ENCODE measurements around the gene USP37.

Gene USP37

GRCh38 chr2:218430721-218431120 is 137.4 kb downstream of the USP37 start:
- DNase-seq (ENCODE audit: low spot score) = no peak

GRCh38 chr2:218429911-218430692 is 138.0 kb downstream of the USP37 start:
- DNase-seq (ENCODE audit: low spot score) = no peak

- no peak for DNase-seq (ENCODE audit: low spot score)
These were observed 139.1 kb downstream of the USP37 start for GRCh38 chr2:218428846-218429558.

DNA sequence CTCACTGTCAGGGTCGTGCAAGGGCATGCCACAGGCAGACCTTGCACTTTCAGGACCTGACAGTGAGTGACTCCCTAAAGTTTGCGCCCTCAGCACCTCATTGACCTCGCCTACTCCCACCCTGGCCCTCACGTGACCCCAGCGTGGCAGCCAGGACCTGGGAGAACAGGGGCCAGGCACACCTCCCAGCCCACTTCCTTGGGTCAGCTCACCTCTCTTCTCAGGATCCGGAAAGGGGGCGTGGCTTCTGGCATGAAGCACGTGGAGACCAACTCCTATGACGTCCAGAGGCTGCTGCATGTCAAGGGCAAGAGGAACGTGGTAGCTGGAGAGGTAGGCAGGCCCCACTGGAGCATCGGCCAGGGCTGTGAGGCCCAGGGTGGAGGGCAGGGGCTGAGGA is 140.4 kb downstream of the USP37 start:
- no peak for DNase-seq (ENCODE audit: low spot score)

DNA sequence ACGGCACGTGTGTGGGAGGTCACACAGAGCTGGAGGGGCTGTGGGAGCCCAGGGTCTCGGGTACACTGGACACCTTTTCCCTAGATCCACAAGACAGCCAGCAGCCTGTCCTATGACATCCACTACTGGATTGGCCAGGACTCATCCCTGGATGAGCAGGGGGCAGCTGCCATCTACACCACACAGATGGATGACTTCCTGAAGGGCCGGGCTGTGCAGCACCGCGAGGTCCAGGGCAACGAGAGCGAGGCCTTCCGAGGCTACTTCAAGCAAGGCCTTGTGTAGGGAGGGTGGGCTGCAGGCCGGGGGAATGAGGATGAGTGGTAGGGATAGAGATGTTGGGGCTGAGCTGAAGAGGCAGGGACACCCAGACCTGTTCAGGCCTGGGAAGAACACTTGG is 142.6 kb downstream of the USP37 start:
- DNase-seq (ENCODE audit: low spot score) = no peak

DNA sequence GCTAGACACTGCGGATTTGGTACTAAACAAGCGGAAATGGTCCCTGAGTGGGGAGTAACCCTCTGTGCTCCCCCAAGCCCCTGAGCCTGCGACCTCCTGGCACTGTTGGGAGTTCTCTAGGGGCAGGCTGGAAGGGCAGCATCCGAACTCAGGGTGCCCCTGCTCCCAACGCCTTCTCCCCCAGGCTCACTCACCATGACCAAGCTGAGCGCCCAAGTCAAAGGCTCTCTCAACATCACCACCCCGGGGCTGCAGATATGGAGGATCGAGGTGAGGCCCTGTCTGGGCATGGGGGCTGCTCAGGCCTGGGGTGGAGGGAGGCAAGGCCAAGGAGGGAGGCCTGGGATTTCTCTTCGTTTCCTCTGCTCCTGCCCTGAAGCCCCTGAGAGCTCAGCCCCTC is 144.6 kb downstream of the USP37 start:
- no peak for DNase-seq (ENCODE audit: low spot score)

GRCh38 chr2:218422403-218423086 is 145.6 kb downstream of the USP37 start:
- no peak for DNase-seq (ENCODE audit: low spot score)

- no peak for DNase-seq (ENCODE audit: low spot score)
These were observed 147.1 kb downstream of the USP37 start for GRCh38 chr2:218421027-218421426.

GRCh38 chr2:218419630-218420216 is 148.4 kb downstream of the USP37 start:
- no peak for DNase-seq (ENCODE audit: low spot score)

DNA sequence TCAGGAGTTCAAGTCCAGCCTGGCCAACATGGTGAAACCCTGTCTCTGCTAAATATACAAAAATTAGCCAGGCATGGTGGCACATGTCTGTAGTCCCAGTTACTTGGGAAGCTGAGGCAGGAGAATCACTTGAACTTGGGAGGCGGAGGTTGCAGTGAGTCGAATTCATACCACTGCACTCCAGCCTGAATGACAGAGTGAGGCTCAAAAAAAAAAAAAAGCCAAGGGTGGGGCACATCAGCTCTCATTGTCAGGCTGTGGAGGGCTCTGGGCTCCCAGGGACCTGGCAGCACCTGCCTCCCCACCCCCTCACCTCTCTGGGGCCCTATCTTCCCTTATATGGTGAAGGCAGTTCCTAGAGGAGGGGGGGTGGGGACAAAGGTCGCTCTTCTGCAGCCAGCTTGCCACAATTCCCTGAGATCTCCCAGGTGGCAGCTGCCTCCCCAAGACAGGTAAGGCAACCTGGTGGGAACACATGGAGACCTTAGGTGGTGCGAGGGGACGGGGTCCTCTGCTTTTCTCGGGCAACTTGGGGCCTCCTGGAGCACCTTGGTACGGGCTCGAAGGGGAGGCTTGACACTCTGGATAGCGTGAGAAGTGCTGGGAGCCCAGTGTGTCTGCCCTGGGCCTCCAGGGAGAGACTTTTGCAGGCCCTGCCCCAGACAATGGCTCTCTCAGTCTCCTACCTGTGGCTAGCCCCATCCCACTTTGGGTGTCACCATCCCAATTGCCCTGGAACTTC is 149.3 kb downstream of the USP37 start, which contains the start of gene VIL1:
TSS of gene VIL1 (plus strand) at position 407 of the 742 bp plus-strand sequence. CDS start 4,656 bp downstream, outside the sequence.
- peak; percentile 93 for DNase-seq (ENCODE audit: low spot score)

- DNase-seq (ENCODE audit: low spot score) = no peak
These were observed 149.8 kb downstream of the USP37 start for GRCh38 chr2:218418321-218418716.

- DNase-seq (ENCODE audit: low spot score) = no peak
These were observed 160.4 kb downstream of the USP37 start for GRCh38 chr2:218407717-218408116.

GRCh38 chr2:218406949-218407618 is 161.1 kb downstream of the USP37 start:
- DNase-seq (ENCODE audit: low spot score) = peak; percentile 69

DNA sequence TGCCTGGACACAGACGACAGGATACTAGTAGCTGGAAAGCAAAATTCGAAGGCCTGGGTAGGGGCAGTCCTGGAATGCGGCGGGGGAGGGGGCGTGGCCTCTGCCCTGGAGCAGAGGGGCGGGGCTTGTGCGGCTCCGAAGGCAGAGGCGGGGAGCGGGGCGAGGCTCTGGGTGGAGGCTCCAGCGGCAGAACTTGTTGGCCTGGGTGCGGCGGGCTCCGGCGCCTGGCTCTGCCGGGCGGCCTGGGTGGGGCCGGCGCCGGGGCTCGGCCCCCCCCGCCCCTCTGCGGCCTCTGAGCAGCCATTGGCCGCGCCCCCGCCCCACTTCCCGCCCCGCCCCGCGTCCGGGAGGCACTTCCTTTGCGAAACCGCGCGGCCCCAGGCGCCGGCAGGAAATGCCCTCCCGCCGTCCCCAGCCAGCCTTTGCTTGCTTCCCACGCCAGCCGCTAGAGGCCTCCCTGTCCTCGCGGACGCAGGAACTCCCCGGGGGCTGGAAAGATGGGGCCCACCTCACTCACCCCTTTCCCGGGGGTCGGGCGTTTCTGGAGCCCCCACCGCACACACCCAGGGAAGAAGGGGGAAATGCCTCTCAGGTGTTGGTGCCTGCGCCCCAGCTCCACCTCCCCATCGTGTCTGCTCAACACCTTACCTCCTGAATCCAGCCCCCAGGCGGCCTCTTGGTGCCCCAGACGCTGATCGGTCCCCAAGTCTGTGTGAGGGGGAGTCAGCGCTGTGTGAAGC is 161.8 kb downstream of the USP37 start:
- DNase-seq (ENCODE audit: low spot score) = peak; percentile 95

GRCh38 chr2:218405746-218406208 is 162.4 kb downstream of the USP37 start:
- no peak for DNase-seq (ENCODE audit: low spot score)

DNA sequence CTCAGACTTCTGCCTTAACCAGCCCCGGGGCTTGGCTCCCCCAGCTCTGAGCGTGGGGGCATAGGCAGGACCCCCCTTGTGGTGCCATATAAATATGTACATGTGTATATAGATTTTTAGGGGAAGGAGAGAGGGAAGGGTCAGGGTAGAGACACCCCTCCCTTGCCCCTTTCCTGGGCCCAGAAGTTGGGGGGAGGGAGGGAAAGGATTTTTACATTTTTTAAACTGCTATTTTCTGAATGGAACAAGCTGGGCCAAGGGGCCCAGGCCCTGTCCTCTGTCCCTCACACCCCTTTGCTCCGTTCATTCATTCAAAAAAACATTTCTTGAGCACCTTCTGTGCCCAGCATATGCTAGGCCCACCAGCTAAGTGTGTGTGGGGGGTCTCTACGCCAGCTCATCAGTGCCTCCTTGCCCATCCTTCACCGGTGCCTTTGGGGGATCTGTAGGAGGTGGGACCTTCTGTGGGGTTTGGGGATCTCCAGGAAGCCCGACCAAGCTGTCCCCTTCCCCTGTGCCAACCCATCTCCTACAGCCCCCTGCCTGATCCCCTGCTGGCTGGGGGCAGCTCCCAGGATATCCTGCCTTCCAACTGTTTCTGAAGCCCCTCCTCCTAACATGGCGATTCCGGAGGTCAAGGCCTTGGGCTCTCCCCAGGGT is 162.9 kb downstream of the USP37 start:
- DNase-seq (ENCODE audit: low spot score) = no peak

GRCh38 chr2:218404351-218405085 is 163.6 kb downstream of the USP37 start:
- DNase-seq (ENCODE audit: low spot score) = no peak

- no peak for DNase-seq (ENCODE audit: low spot score)
These were observed 164.3 kb downstream of the USP37 start for GRCh38 chr2:218403810-218404209.

GRCh38 chr2:218402911-218403411 is 165.2 kb downstream of the USP37 start:
- DNase-seq (ENCODE audit: low spot score) = no peak

All from SW480 (cell line).